ENCODE results near the gene RUNX3.

DNA sequence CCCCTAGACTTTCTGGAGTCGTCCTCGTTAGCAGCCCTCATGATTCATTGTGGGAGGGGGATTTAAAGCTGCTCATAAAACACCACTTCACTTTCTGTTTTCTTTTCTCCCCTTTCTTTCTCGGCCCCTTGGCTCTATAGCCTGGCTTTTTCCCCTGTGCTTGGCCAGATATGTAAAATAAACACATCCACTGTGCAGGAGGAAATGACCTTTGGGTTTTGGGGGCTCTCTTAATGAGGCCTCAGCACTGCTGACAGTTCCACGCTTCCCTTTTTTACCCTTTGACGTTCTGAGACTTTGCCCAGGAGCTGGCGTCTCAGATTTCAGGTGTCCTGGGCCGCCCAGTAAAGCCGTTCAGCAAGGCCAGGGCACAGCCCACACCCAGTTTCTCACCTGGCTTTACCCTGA lies 65.7 kb downstream of the RUNX3 start:
- TF ChIP-seq, protein P1, sequence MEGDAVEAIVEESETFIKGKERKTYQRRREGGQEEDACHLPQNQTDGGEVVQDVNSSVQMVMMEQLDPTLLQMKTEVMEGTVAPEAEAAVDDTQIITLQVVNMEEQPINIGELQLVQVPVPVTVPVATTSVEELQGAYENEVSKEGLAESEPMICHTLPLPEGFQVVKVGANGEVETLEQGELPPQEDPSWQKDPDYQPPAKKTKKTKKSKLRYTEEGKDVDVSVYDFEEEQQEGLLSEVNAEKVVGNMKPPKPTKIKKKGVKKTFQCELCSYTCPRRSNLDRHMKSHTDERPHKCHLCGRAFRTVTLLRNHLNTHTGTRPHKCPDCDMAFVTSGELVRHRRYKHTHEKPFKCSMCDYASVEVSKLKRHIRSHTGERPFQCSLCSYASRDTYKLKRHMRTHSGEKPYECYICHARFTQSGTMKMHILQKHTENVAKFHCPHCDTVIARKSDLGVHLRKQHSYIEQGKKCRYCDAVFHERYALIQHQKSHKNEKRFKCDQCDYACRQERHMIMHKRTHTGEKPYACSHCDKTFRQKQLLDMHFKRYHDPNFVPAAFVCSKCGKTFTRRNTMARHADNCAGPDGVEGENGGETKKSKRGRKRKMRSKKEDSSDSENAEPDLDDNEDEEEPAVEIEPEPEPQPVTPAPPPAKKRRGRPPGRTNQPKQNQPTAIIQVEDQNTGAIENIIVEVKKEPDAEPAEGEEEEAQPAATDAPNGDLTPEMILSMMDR (IDR thresholded peaks at IDR 0.05; ENCODE audit: low read depth, low read length, poor library complexity, severe bottlenecking) = no peak
- no peak for TF ChIP-seq EZH2phosphoT487 (IDR thresholded peaks at IDR 0.05; ENCODE audit: borderline replicate concordance, low read length)
